HG02943 (cell line): Measurements from ENCODE around the gene TPX2.
"Not testable (repeated sequence)": the region's sequence is repeated elsewhere in the genome, so short reads cannot be mapped to it uniquely, and the experiment has no call there.

Experiments used
- ATAC-seq: cut with Tn5 transposase; IDR thresholded peaks from one replicate; pipeline ENCODE4 v1.9.1; 2021; ENCODE audit warnings: mild to moderate bottlenecking, low read depth, moderate library complexity; ENCODE audit not compliant: unreplicated experiment

The TPX2 gene

GRCh38 chr20:31828016-31828415, 88.9 kb downstream of the TPX2 start:
- ATAC-seq: not testable (repeated sequence)

DNA sequence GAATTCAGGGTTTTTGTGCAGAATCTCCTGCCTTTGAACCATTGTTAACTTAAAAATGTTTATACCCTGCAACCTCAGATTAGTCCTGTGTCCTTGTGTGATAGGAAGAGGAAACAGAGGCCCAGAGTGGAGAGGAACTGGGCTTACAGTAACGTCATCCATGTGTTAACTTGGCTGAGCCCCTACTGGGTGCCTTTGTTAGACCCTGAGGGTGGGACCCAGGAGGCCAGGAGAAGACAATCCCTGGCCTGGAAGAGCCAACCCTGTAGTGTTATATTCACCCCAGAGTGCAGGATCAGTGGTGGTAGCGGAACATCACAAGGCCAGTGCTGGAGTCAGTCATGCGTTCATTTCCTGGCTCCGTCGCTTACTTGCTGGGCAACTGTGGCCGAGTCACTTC, 90.6 kb downstream of the TPX2 start:
- ATAC-seq: no peak

DNA sequence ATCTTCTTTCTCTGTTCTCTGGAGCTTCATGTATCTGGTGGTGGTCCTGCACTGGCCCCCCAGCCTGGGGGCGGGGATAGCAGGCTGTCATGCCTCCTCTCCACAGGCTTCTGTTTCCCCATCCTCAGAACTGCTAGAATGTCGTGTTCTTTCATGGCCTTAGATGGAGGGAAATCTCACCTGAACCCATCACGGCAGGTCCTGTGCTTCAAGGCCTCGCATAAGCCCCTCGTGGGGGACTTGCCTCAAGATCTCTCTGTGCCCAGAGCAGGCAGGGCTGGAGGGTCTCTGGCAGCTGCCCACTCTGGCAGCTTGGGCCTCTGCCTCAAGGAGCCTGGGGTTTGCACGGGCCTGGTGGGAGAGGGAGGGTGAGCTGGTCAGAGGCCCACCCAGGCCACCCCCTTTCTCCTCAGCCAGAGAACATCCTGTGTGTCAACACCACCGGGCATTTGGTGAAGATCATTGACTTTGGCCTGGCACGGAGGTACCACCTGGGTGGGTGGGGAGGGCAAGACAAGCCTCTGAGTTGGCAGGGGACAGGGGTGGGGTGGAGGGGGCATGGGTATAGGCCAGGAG, 91.4 kb downstream of the TPX2 start:
- no peak for ATAC-seq

DNA sequence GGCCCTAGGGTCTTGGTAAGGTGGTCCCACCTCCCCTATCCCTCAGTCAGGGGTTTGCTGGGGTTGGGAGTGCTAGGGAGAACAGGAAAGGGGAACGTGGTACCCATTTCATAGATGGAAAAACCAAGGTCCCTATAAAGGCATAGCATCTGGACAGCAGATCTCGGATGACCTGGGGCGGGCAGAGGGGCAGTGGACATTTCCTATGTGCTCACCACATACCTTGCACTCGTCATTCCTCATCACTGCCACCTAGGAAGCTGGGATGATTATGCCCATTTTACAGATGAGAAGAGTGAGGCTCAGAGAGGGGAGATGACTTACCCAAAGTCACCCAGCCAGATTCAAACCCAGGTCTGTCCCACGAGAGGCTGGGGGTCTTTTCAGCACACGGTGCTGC, 92.1 kb downstream of the TPX2 start:
- ATAC-seq: no peak

DNA sequence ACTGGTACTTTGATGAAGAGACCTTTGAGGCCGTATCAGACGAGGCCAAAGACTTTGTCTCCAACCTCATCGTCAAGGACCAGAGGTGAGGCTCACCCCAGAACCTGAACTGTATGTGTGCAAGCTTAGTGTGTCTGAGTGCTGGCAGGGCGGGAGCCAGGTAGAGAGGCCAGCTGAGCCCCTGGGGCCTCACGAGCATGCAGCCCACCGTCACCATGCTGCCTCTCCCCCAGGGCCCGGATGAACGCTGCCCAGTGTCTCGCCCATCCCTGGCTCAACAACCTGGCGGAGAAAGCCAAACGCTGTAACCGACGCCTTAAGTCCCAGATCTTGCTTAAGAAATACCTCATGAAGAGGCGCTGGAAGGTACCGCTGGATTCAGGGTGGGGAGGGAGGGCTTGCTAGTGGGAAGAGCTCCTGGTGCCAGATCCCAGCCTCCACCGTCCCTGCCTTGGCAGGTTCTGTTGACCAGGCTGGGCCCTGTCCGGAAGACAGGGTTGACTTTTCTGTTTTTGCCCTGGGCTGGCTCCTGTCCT, 92.7 kb downstream of the TPX2 start:
- no peak for ATAC-seq

DNA sequence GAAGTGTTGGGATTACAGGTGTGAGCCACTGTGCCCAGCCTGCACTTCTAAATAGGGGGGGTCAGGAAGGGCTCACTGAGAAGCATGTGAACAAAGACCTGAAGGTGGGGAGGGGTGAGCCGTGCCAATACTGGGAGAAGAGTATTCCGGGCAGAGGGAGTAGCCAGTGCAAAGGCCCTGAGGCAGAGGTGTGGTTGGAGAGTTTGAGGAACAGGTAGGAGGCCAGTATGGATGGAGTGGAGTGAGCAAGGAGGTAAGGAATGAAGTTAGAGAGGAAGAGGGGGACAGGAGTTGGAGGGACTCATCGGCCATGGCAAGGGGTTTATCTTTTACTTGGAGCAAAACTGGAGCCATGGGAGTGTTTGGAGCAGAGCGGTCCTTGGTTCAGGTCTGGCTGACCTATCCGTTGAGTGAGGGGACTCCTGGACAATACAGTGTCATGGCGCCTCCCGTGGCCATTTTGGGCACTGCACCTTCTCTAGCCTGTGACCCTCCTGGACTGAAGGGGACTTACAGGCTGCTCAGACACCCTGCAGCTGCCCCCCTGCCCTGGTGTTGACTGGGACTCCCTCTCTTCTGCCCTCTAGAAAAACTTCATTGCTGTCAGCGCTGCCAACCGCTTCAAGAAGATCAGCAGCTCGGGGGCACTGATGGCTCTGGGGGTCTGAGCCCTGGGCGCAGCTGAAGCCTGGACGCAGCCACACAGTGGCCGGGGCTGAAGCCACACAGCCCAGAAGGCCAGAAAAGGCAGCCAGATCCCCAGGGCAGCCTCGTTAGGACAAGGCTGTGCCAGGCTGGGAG, 94.2 kb downstream of the TPX2 start:
- no peak for ATAC-seq

GRCh38 chr20:31833931-31834521, 94.9 kb downstream of the TPX2 start:
- no peak for ATAC-seq

DNA sequence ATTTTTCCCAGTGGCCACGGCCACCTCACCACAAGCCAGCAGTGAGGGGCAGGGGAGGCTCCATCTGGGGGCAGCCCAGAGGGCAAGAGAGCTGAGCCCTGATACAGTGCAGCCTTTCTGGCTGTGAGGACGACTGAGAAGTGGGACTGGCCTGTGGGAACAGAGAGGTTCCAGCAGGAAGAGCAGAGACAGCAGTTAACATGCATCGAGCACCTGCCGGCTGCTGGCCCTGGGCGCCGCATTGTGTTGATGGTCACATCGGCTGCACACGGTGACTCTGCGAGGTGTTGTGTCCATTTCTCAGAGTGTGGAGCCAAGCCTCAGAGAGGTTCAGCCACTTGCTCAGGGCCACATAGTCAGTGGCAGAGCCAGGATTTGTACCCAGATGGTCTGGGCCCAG, 96.5 kb downstream of the TPX2 start:
- no peak for ATAC-seq

DNA sequence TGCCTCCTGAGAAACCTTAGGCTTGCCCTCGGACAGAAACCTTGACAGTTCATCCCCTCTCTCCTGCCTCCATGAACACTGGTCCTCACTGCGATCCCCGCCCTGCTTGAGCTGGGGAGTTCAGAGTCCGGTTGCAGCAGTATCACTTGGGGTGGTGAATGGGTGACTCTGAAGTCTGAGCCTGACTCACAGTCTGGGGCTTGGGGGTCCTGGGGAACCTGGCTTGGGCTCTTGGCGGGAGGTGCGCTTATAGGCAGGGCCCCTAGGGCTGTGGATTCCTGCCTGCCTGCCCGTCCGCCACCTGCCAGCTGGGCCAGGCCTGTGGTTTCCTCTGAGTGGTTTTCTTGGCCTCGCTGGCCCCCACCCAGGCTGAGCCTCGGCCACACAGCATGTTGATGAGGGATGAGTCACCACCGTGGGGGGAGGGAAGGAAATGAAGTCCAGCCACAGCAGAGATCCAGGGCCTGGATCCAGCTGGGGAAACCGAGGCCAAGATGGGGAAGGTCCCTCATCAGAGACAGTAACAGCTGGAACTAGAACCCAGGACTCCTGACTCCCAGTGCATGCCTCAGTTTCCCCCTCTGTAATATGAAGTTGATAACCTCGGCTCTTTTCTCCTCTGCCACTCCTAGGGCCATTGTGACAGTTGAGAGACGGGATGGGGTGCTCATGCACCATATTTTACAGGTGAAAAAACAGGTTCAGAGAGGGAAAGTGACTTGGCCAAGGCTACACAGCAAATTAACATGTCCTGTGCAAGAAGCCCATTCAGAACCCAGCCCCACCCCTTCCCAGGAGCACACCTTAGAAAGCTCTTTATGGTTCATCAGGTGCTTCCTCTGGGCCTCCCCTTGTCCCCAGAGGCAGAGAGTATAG, 97.1 kb downstream of the TPX2 start:
- no peak for ATAC-seq

GRCh38 chr20:31836853-31837608, 97.9 kb downstream of the TPX2 start:
- no peak for ATAC-seq

DNA sequence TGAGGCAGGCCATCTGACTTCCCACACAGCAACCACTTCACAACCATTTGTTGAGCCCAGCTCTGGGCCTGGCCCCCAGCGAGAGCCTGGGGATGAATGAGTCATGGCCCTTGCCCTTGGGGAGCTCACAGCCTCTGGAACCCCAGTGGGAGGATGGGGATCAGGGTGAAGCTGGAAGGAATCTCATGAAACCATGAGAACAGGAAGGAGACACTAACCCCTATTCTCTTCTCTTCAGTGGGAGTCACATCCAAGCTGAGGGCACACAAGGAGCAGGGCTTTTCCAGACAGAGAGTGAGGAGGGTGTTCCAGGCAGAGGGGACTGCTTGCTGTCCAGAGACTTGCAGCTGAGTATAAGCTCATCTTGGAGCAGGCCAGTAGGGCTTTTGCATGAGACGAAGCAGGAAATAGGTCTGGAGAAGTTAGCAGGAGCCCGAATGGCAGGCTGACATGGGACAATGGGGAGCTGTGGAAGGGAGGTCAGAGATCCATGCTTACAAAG, 98.9 kb downstream of the TPX2 start:
- no peak for ATAC-seq

DNA sequence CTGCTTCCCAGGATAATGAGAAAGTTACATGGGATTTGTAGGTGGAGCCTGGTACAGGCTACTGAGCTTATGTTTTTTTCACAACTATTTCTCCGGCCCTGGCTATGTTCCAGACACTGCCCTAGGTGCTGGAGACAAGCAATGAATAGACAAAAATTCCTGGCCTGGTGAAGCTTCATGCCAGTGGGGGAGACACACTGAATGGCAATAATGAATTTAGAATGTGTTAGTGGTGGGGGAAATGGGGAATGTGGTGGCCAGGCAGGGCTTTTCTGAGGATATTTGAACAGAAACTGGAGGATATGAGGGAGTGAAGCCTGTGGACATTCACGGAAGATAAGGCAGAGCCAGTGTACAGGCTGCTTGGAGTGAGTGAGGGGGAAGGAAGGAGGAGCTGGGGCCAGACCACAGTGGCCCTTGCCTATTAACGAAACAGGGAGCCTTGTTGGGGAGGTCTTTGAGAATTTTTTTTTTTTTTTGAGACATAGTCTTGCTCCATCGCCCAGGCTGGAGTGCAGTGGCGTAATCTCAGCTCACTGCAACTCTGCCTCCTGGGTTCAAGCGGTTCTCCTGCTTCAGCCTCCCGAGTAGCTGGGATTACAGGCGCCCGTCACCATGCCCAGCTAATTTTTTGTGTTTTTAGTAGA, 99.7 kb downstream of the TPX2 start:
- ATAC-seq: no peak

DNA sequence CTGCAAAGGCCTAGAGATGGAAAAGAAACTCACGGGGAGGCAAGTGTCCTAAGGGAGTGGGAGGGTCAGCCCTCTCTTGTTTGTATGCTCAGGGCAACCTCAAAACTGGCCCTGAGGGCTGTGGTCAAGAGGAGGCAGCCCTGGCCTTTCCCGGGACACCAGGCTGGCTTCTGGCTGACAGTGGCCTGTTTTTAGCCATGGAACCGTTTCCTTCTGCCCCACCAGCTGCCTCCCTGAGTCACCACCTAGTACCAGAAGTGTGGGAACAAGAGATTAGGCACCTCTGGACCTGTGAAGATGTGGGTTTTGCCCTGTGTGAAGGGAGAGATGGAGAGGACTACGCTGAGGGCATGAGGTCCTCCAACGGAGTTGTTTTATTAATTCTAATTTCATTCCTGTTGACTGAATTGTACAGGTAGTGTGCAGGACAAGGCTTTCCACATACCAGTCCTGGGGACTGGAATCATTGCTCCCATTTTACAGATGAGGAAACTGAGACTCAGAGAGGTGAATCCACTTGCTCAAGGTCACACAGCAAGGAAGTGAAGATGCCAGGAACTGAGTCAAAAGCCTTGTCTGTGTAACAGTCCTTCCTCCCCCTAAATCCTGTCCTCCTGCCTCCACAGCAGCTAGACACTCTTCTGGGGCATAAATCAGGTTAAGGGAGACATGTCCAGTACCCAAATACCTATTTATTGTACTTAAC, 100.8 kb downstream of the TPX2 start:
- ATAC-seq: no peak

DNA sequence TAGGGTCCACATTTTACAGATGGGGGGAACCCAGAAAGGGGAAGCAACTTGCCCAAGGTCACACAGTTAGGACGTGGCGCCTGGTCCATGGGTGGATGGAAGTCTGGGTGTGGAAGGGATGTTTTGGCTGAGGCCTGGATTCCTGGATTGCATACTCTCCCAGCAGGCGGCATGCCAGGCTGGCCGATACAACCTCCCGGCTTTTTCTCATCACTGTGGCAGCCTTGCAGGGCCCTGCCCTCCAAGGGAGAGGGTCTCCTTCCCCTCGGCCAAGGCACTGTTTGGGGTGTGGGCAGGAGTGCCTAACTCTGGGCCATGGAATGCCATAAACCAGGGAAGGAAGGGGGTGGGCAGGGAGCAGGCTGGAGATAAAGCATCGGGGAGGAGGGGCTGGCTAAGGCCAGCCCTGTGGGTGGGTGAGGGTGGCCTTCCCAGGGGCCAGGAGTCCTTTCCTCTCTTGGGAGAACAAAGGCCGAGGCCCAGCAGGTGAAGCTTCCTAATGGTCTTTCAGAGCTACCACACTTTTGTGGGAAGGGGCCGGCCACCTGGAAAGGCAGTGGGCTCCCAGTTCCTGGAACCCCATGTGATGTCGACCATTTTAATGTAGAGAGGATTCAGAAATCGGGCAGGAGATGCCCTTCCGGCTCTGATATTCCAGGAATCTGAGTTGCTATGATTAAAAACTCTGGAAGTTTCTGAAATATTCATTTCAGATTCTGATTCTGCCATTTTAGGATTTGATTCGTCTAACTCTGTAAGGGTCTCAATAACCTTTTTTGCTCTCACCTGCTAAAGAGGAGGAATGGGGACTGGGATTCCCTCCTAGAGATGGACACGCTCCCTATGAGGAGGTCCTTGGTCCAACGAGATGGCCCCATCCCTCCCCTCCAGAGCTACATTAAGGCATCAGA, 102.1 kb downstream of the TPX2 start:
- no peak for ATAC-seq

- ATAC-seq: no peak
Observed at GRCh38 chr20:31841928-31842327, 102.8 kb downstream of the TPX2 start.

- no peak for ATAC-seq
Observed at GRCh38 chr20:31842471-31843157, 103.5 kb downstream of the TPX2 start.

GRCh38 chr20:31843288-31843687, 104.2 kb downstream of the TPX2 start:
- ATAC-seq: no peak
